Activated naive CD8-positive, alpha-beta T cell treated with anti-CD3 and anti-CD28 coated beads, Interleukin-2, amount 50 U/mL, for 24 hours (primary cell): ENCODE results near the gene LCN9.

ENCODE experiments used
- ATAC-seq: fragments of 150-1000 bp; cut with Tn5 transposase; one replicate; pipeline ENCODE4 v1.10.0; 2021
- DNase-seq: peaks from one replicate; pipeline ENCODE4 v3.0.0; 2021
- H3K27ac Mint-ChIP-seq: one replicate; pipeline ENCODE4 v1.8.0; 2021; ENCODE audit warnings: mild to moderate bottlenecking, mixed read lengths
- H3K27me3 Mint-ChIP-seq: one replicate; pipeline ENCODE4 v1.8.0; 2021; ENCODE audit warnings: mixed read lengths
- H3K36me3 Mint-ChIP-seq: one replicate; pipeline ENCODE4 v1.8.0; 2021; ENCODE audit warnings: low read depth, mixed read lengths
- H3K4me1 Mint-ChIP-seq: one replicate; pipeline ENCODE4 v1.8.0; 2021; ENCODE audit warnings: mixed read lengths
- H3K4me3 Mint-ChIP-seq: one replicate; pipeline ENCODE4 v1.8.0; 2021; ENCODE audit warnings: mild to moderate bottlenecking, moderate library complexity, mixed read lengths
- H3K9me3 Mint-ChIP-seq: one replicate; pipeline ENCODE4 v1.8.0; 2021; ENCODE audit warnings: mixed read lengths

Gene LCN9

GRCh38 chr9:135662758-135663450, at the start of gene LCN9:
Gene LCN9, plus strand, starts transcription at chr9:135663309. Its CDS starts 13 bp downstream, at chr9:135663322.
- ATAC-seq (no peak), DNase-seq (no peak)
- H3K4me3 Mint-ChIP-seq: no peak within 1 kb of the TSS
- H3K27me3 Mint-ChIP-seq: no peaks in the 10 kb centered on the region
- H3K27ac Mint-ChIP-seq: no peak within 1 kb of the TSS
- no peaks in the 10 kb centered on the region for H3K4me1 Mint-ChIP-seq
- no peaks in the 10 kb centered on the region for H3K36me3 Mint-ChIP-seq
- H3K9me3 Mint-ChIP-seq: no peaks in the 10 kb centered on the region

- H3K4me3 Mint-ChIP-seq: no peak overlapping the region
- no peaks in the 10 kb centered on the region for H3K9me3 Mint-ChIP-seq
- peaks cover 5% of the 10 kb centered on the region for H3K27me3 Mint-ChIP-seq
Observed at GRCh38 chr9:135613946-135614805, 48.9 kb upstream of the LCN9 start.

DNA sequence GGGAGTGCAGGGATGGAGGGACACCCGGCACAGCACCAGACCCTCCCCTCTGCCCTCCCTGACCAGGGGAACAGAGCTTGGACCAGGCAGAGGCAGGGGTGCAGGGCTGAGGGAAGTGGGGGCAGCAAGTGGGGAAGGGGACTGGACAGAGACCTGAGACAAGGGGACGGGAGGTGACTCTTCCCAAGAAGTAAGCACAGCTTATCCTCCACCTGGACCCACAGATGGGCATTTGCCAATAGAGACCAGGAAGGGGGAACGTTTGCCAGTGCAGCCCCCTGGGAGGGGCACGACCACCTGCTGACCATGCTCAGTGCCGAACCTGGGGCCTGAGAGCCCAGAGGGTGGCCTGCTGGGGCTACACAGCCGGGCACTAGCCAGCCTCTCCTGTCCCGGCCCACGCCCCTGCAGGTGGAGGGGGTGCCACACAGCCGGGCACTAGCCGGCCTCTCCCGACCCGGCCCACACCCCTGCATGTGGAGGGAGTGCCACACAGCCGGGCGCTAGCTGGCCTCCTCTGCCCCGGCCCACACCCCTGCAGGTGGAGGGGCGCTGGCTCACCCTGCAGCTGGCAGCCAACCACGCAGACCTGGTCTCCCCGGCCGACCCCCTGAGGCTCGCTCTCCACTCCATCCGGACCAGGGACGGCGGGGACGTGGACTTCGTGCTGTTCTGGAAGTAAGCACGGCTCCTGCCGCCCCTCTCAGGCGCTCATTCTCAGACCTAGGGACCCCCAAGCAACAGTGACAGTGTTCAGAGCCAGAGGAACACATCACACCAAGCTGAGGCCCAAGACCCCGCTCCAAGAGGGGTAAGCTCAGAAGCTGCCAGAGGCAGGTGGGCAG, 48.1 kb upstream of the LCN9 start:
- ATAC-seq (no peak), DNase-seq (no peak)
- Mint-ChIP-seq H3K27me3 (peaks cover 5% of the 10 kb centered on the region), H3K4me1 (no peaks in the 10 kb centered on the region), H3K4me3 (no peak overlapping the region), H3K36me3 (no peaks in the 10 kb centered on the region), H3K27ac (no peak overlapping the region), H3K9me3 (no peaks in the 10 kb centered on the region)

More at GRCh38 chr9:135613946-135614805, 48.9 kb upstream of the LCN9 start:
- Mint-ChIP-seq H3K4me1 (no peaks in the 10 kb centered on the region), H3K36me3 (no peaks in the 10 kb centered on the region), H3K27ac (no peak overlapping the region)
- ATAC-seq (no peak), DNase-seq (no peak)

- DNase-seq (no peak), ATAC-seq (no peak)
- H3K27ac Mint-ChIP-seq: no peak overlapping the region
- peaks cover 5% of the 10 kb centered on the region for H3K27me3 Mint-ChIP-seq
- H3K4me1 Mint-ChIP-seq: no peaks in the 10 kb centered on the region
- H3K36me3 Mint-ChIP-seq: no peaks in the 10 kb centered on the region
- H3K9me3 Mint-ChIP-seq: no peaks in the 10 kb centered on the region
- H3K4me3 Mint-ChIP-seq: no peak overlapping the region
Observed at GRCh38 chr9:135615666-135616618, 47.2 kb upstream of the LCN9 start.

DNA sequence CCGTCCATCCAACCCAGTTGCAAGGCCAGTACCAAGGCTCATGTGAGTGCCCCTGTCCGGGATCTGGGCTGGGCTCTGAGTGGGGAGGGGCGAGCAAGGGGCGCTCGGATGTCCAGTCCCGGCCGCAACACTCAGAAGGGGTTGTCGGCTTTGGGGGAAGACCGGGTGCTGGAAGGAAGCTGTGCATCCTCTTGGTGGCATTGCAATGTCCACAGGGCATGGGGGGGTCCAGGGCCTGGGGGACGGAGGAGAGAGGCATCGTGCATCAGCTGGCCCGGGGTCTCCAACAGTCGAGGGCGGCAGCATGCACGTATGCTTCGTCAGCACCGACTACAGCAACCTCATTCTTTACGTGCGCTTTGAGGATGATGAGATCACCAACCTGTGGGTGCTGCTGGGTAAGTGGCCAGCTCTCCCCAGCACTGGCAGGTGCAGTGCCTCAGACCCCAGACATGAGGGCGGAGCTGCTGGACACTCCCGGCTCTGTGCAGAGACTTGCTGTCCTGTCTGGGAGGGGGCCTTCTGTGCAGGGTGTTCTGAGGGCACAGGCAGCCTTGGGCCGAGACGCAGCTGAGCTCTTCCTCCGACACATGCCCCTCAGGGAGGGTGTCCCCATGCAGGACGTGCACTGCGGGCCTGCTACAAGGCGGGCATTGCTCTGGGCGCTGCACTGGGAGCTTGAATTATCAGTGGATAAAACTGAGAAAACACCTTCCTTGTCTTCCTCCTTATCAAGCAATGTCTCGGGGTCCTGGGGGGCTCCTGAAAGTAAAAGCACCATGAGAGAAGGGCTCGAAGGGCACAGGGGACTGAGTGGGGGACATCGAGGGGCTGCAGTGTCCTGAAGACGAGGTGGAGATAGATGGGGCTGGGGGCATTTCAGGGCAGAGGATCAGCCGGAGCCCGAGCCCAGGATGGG, 46.2 kb upstream of the LCN9 start:
- Mint-ChIP-seq H3K4me1 (no peaks in the 10 kb centered on the region), H3K4me3 (no peak overlapping the region), H3K27ac (no peak overlapping the region), H3K27me3 (peaks cover 5% of the 10 kb centered on the region), H3K36me3 (no peaks in the 10 kb centered on the region), H3K9me3 (no peaks in the 10 kb centered on the region)
- no peak for ATAC-seq
- no peak for DNase-seq

DNA sequence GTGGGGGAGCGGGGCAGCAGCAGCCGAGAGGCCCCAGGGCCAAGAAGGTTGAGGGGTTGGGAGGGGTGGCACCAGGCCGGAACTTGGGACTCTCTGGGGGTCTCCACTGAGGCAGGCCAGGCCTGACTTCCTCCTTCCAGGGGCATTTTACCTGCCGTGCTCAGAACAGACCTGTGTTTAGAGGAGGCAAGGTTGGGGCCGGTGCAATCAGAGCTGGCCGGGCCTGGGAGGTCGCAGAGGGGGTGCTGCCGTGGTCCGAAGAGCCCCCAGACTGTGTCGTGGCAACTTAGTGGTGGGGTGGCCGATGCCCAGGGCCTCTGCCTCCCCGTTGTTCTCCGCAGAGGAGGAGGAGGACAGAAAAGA, 45.6 kb upstream of the LCN9 start:
- DNase-seq (no peak), ATAC-seq (no peak)
- Mint-ChIP-seq H3K27ac (no peak overlapping the region), H3K4me3 (no peak overlapping the region), H3K36me3 (no peaks in the 10 kb centered on the region), H3K9me3 (no peaks in the 10 kb centered on the region), H3K4me1 (no peaks in the 10 kb centered on the region), H3K27me3 (peaks cover 5% of the 10 kb centered on the region)

- H3K4me3 Mint-ChIP-seq: no peak overlapping the region
- no peak for DNase-seq
- ATAC-seq: no peak
- peaks cover 5% of the 10 kb centered on the region for H3K27me3 Mint-ChIP-seq
- no peaks in the 10 kb centered on the region for H3K36me3 Mint-ChIP-seq
- H3K27ac Mint-ChIP-seq: no peak overlapping the region
- no peaks in the 10 kb centered on the region for H3K9me3 Mint-ChIP-seq
- no peaks in the 10 kb centered on the region for H3K4me1 Mint-ChIP-seq
Observed at GRCh38 chr9:135617991-135618411, 45.1 kb upstream of the LCN9 start.

GRCh38 chr9:135618866-135619598, 44.1 kb upstream of the LCN9 start:
- Mint-ChIP-seq H3K36me3 (no peaks in the 10 kb centered on the region), H3K4me3 (no peak overlapping the region), H3K9me3 (no peaks in the 10 kb centered on the region), H3K27ac (no peak overlapping the region), H3K4me1 (no peaks in the 10 kb centered on the region), H3K27me3 (peaks cover 5% of the 10 kb centered on the region)
- DNase-seq (no peak), ATAC-seq (no peak)

GRCh38 chr9:135619599-135619886, 43.6 kb upstream of the LCN9 start:
- Mint-ChIP-seq H3K27me3 (peaks cover 5% of the 10 kb centered on the region), H3K4me3 (no peak overlapping the region), H3K9me3 (no peaks in the 10 kb centered on the region), H3K4me1 (no peaks in the 10 kb centered on the region), H3K36me3 (no peaks in the 10 kb centered on the region), H3K27ac (no peak overlapping the region)
- no peak for DNase-seq
- ATAC-seq: no peak

DNA sequence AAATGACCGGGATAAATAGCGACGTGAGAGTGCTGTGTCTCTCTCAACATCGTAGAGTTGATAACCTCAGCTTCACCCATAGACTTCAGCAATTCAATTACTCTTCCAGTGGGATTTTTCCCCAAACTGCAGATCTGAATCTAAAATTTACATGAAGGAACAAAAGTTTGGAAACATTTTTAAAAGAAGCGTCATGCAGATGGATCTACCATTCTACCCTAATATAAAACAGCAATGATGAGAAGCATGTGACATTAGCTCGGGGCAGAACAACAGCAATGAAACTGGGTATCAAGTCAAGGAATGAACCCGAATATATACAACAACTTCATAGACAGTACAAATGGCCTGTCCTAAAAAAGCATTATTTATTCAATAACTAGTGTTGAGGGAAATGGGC, 42.6 kb upstream of the LCN9 start:
- ATAC-seq (no peak), DNase-seq (no peak)
- no peaks in the 10 kb centered on the region for H3K4me1 Mint-ChIP-seq
- H3K27ac Mint-ChIP-seq: no peak overlapping the region
- H3K27me3 Mint-ChIP-seq: peaks cover 5% of the 10 kb centered on the region
- no peak overlapping the region for H3K4me3 Mint-ChIP-seq
- H3K36me3 Mint-ChIP-seq: no peaks in the 10 kb centered on the region
- no peaks in the 10 kb centered on the region for H3K9me3 Mint-ChIP-seq

DNA sequence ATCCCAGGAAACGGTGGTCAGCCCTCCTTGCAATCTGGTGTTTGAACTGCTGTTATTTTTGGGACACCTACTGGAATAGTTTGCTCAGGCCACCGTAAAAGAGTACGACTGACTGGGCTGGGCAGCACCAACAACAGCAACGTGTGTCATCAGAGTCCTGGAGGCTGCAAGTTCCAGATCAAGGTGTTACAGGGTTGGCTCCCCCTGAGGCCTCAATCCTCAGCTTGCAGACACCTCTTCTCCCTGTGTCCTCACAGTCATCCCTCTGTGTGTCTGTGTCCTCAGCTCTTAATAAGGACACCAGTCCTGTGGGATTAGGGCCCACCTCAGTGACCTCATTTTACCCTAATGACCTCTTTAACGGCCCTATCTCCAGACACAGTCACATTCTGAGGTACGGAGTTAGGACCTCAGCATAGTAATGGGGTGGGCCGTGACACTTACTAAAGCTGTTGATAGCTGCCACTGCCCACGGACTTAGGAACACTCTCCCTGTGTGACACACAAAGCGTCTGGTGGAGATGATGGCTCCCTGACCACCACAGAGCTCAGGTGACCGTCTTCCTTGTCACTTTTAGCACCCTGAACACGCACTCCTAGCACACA, 40.6 kb upstream of the LCN9 start:
- no peak for ATAC-seq
- Mint-ChIP-seq H3K9me3 (peaks cover 11% of the 10 kb centered on the region), H3K36me3 (no peaks in the 10 kb centered on the region), H3K27ac (no peak overlapping the region), H3K4me3 (no peak overlapping the region), H3K4me1 (no peaks in the 10 kb centered on the region), H3K27me3 (peaks cover 9% of the 10 kb centered on the region)
- no peak for DNase-seq

- no peak for ATAC-seq
- Mint-ChIP-seq H3K4me1 (no peaks in the 10 kb centered on the region), H3K9me3 (peaks cover 17% of the 10 kb centered on the region), H3K36me3 (no peaks in the 10 kb centered on the region), H3K4me3 (no peak overlapping the region), H3K27me3 (peaks cover 9% of the 10 kb centered on the region), H3K27ac (no peak overlapping the region)
- DNase-seq: no peak
Observed at GRCh38 chr9:135624282-135624681, 38.8 kb upstream of the LCN9 start.
